Measurements from ENCODE around the gene SBF1.

Gene SBF1

DNA sequence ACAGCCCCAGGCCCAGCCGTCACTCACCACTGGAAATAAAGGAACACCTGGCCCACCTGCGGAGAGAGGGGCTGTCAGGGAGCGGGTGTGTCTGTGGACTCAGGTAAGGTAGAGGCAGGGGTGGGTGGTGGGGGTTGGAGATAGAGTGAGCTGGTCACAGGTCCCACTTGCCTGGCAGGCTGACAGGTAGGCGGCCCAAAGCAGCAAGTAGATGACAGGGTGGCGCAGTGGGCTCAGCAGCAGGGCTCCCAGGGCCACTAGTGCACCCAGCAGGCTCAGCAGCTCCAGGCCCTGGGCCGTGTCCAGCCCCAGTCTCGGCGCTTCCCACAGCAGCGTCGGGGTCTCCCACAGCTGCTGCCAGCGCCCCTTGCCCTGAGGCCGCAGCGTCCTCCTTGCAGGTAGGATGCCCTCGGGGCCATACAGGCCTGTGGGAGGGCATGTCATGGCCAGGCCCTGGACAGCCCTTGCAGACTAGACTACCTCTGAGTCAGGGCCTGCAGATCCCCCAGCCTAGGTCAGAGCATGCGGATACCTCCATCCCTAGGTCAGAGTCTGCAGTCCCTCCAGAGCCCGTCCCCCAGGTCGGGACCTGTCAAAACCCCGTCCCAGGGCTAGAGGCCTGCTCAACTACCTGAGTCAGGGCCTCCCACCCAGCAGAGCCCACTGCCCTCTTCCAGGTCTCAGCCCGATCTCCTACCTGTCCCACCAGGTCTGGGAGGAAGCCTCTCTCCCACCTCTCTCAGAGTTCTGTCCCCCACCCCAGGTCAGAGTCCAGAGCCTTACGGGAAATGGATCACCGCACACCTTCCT lies 32.0 kb upstream of the SBF1 start:
- no peak for FAIRE-seq

DNA sequence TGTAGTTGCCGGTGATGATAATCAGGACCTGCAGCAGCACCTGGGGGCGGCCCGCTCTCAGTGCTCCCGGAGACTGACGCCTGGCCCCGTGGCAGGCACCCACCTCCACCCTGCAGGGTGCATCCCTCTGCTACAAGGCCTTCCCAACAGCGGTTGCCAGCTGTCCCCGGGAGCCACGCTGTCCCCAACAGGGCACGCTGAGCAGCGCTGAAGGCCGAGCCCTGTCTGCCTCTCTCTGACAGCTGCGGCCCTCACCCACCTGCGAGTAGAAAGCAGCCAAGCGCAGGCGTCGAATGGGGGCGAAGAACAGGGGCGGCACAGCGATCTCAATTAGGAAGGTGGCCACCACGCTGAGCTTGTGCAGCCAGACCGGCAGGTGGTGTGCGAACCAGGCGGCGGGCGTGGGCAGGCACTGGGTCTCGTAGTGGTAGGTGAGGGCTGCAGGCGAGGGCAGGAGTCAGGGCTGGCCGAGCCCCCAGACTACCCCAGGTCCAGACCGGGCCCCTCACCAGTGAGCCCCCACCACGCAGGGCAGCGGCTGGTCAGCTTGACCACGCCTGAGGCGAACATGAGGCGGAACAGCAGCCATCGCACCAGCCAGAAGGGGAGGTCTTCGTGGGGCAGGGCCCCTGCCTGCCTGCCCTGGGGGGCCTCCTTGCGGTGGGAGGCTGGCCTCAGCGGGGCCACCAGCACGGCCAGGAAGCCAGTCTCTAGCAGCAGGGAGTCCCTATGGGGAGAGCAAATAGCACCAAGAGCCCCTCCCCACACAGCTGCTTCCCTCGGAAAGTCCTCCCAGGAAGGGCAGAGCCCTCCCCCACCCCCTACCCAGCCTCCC lies 31.2 kb upstream of the SBF1 start:
- no peak for FAIRE-seq

DNA sequence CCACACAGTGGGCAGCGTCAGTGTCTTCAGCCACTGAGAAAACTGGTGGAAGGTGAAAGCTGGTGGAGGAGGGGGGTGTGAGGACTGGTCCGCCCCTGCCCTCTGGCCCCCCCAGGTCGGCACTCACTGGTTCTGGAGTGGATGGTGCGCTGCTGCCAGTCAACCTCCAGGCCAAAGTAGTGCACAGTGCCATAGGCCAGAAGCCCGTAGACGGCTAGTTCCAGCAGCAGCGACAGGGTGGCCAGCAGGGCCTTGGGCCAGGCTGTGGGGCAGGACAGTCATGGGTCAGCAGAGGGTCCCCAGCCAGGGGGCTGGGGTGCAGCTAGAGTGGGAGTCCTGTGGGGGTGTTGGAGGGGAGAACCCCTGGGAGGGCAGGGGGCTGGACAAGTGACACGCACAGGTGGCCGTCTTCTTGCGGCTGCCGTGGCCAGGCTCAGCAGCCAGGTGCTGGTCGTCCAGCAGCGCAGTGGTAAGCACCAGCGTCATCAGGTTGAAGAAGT lies 30.5 kb upstream of the SBF1 start:
- no peak for FAIRE-seq

DNA sequence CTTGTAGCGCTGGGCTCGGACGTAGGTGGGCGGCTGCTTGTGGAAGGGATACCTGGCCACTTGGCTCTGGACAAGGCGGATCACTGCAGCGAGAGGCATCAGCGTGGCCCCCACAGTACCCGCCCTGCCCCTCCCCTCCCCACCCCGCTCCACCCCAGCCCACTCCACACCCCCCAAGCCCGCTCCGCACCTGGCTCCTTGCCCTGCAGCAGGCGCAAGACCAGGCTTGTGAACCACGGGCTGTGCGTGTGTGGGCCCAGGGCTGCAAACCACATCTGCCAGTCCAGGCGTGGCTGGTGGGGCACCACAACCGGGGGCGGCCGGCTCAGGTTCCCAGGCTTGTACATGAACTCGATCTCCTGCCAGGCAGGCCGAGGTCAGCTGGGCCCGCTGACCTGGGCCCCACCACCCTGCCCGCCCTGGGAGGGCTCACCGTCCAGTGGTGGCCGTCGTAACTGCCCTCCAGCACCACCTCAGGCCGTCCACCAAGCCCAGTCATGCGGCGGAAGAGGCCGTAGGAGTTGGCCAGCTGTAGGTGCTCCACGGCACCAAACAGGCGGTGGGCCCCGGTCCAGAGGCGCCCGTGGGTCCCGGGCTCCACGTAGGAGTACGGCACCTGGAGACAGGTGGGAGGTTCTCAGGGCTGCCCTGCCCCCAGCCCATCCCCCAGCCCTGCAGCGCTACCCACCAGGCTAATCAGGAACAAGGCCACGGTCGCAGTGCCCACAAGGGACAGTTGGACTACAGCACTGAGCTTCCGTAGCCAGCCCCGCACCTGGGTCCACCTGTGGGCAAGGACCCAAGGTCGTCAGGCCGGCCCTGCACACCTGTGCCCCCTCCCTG lies 29.8 kb upstream of the SBF1 start:
- no peak for FAIRE-seq

DNA sequence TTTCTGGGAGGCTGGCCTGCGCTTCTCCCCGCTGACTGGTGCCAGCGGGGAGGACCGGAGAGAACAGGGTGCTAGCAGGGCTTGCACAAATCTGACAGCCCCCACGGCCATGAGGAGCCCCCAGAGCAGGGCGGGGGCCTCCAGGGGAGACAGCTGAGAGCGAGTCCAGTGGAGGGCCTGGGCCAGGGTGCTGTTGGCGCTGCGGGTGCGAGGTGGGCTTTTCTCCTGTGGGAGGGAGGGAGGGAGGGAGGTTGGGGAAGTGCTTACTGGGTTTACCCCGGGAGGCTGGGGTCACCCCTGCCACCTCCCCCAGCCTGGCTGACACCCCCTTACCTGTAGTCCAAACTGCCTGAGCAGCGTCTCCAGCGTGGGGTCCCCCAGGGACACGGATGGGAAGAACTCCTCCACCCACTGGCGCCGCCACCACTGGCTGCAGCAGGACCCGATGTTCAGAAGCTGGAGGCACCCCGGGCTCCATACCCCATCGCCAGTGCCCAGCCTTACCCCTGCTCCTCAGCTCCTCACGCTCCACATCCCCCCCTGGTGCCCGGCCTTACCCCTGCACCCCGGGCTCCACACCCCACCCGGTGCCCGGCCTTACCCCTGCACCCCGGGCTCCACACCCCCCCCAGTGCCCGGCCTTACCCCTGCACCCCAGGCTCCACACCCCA lies 28.8 kb upstream of the SBF1 start:
- FAIRE-seq, result no peak

DNA sequence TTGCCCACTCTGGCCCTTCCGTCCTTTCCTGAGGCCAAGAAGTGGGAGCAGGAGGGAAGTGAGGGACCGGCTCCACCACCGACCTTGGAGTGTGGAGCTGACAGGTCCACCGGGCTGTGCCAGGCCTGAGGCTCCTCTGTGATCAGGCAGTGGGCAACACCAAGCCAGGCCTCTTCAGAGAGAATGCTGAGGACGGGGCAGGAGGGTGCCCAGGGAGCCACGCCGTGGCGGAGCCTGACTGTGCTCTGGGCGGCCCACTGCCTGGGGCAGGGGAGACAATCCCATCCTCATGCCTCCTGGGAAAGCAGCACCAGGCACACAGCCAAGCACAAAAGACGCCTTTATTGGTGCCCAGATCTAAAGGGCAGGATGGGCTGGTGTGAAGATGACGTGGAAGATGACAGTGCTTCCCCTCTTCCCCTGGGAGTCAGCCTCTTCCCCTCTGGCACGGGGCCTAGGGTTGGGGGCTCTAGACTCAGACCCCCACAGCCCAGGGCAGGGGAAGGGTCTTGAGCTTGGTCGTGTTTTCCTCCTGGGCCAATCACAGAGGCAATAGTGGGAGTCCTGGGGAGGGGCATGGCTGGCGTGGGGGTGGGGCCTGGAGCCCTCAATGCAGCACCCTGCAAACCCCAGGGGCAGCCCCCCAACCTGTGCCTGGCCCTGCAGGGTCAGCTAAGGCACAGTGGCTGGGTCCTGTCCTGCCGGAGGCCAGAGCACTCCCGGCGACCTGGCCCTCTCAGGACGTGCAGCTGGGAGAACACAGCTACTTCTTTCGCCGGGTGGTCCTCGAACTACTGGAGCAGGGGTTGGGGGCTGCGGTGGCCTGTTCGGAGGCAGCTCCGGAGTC lies 28.0 kb upstream of the SBF1 start:
- FAIRE-seq, result no peak

DNA sequence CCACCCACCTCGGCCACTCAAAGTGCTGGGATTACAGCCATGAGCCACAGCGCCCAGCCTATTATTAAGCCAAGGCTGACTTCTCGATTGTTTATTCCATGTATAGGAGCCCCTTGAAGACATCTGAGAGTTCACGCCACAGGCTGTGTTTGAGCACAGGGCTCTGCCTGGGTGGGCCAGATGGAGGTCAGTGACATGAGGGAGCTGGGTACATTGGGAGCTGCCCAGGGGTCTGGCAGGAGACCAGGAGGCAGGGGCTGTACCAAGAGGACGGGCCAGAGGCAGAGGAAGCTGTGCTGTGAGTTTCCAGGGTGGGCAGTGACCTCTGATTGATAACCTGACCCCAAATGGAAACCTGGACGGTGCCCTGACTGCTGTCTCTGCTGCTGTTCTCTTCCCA lies 27.3 kb upstream of the SBF1 start:
- no peak for FAIRE-seq

DNA sequence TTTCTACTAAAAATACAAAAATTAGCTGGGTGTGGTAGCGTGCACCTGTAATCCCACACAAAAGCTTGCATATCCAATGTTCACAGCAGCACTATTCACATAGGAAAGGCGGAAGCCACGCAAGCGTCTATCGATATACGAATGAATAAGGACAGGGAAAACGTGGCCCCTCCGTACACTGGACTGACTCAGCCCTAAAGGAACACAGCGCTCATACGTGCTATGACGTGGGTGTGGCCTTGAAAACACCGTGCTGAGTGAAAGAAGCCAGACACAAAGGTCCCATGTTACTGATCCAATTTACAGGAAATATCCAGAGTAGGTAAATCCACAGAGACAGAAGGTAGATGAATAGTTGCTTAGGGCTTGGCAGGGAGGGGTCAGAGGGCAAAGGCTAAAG lies 25.6 kb upstream of the SBF1 start:
- no peak for FAIRE-seq

DNA sequence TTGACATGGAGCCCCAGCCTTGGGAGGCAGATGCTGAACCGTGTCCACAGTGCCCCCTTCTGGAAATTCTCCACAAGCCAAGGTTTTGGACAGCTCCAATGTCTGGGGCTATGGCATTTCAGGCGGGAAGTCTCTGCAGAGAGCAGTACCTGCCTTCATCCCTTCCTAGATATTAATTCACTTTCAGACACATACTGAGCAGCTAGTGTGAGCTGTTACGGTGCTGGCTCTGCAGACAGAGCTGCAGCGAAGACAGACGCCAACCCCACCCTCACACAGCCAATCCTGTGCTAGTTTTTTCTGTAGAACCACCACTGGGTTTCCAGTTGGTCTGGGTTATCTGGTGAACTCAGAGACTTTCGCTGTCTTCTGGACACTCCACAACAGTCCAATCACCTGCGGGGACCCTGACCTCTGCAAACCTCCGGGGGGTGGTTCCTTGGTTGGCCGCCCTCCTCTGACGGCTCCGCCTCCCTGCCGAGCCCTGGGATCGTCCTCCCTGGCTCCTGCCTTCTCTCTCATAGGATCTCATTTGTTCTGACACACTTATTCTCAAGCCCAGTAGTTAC lies 23.6 kb upstream of the SBF1 start:
- peak; percentile 49 for FAIRE-seq

DNA sequence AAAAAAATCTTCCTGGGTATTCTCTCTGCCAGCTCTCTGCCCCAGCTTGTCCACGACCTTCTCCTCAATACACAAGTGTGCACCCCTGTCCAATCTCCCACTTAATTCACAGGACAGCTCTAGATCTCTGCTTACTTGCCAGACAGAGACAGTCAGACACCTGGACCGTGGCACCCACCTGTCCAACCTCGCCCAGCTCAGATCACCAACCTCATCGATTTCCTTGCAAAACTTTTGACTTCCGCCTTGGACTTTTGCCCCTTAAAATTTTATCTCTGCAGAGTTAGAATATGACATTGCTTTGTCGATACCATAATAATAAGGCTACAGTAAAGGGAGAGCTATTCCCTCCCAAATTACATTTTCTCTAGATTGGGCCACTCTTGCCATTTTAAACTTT lies 22.3 kb upstream of the SBF1 start:
- no peak for FAIRE-seq

DNA sequence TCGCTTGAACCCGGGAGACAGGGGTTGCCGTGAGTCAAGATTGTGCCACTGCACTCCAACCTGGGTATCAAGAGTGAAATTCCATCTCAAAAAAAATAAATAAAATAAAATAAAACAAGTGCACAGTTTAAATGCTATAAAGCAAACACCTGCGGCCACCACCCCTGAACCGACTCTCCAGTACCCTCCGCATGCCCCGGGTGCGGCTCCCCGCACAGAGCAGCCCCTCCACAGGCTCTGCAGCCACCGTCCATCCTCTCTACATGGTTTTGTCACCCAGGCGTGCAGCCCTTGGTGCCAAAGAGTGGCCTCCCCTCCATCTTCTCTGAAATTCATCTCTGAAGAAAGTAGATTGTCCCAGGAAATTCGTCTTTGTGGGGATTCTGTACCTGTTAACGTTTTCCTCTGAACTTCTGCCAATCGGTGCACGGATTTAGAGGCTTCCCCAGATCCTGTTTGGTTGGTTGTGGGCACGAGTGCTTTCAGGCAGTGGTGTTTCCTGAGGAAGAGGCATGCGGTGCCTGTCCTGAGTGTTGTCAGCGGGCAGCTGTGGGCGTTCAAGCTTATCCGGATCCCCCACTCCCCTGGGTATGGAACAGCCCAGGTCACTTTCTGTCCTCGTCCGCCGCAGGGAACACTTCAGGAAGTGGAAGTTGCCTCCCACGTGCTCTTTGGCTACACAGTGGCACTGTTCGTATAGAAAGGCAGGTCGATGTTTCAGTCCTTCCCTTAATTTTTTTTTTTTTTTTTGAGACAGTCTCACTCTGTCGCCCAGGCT lies 15.9 kb upstream of the SBF1 start:
- no peak for FAIRE-seq

DNA sequence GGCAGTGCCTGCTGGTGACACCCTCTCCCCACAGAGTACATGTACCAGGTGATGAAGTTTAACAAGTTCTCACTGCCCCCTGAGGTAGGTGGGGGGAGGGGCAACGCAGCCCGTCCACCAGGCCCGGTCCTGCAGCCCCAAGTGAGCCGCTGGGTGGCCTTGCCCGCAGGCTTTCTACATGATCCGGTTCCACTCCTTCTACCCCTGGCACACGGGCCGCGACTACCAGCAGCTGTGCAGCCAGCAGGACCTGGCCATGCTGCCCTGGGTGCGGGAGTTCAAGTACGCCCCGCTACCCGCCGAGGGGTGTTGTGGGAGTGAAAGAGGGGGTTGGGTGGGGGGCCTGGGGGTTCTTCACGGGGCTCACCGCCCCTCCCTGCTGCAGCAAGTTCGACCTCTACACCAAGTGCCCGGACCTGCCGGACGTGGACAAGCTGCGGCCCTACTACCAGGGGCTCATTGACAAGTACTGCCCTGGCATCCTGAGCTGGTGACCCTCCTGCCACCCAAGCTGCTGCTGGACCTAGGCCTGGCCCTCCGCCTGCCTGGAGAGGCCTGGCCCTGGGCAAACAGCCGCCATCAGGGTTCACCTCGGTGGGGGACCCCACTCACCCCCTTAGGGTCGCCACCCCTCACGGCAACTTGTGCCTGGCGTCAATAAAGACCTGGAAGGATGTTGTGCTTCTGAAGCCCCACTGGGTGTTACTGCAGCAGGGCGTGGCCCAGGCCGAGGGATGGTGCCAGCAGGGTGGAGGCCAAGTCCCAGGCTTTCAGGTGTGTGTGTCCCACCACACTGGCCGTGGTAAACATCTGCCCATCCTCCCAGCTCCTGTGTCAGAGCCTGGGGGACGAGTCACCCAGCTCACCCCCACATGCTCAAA lies 14.8 kb upstream of the SBF1 start:
- no peak for FAIRE-seq

DNA sequence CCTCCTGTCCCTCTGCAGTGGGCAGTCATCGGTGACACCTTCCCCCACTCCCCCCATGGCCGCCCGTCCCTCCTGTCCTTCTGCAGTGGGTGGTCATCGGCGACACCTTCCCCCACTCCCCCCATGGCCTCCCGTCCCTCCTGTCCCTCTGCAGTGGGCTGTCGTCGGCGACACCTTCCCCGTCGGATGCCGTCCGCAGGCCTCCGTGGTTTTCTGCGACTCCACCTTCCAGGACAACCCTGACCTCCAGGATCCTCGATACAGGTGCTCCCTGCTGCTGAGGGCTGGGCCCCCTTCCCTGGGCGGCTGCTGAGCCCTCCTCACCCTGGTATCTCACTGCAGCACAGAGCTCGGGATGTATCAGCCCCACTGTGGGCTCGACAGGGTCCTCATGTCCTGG lies 14.1 kb upstream of the SBF1 start:
- no peak for FAIRE-seq

DNA sequence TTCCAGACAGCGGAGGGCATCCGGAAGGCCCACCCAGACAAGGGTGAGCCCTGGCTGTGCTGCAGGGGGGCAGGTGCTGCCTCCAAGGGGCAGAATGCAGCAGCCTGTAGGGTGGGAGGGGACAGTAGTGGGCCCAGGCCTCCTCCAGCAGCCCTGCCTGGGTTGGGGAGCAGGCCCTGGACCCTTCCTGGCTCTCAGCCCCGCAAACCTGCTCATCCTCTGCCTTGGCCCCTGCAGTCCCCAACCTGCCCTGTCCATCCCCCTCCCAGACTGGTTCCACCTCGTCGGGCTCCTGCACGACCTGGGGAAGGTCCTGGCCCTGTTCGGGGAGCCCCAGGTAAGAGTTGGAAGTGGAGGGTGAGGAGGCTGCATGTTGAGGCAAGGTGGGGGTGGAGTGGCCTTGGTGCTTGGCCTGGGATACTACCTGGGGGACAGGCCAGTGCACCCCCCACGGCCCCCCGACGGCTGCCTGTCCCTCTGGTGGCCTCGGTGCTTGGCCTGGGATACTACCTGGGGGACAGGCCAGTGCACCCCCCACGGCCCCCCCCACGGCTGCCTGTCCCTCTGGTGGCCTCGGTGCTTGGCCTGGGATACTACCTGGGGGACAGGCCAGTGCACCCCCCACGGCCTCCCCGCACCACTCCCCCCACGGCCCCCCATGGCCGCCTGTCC lies 13.3 kb upstream of the SBF1 start:
- no peak for FAIRE-seq

DNA sequence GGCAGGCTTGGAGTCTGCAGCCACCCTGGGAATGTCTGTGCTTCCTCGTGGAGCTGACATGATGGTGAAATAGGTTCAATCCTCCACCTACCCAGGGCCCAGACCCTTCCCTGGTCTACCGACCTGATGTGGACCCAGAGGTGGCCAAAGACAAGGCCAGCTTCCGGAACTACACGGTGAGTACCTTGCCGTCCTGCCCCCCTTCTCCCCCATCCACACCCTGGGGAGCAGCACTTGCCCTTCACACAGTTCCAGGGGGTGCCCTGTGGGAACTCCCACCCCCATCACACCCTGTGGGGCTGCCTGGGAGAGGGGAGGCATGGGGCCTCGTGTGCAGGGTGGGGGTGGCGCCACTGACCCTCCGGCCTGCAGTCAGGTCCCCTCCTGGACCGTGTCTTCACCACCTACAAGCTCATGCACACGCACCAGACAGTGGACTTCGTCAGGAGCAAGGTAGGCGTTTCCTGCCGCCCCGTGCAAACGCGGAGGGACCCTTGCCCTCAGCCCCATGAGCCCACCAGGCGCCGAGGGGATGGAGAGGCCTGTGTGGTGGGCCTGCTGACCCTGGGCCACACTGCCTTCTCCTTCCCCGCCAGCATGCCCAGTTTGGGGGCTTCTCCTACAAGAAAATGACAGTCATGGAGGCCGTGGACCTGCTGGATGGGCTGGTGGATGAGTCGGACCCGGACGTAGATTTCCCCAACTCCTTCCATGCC lies 12.6 kb upstream of the SBF1 start:
- FAIRE-seq, result no peak

DNA sequence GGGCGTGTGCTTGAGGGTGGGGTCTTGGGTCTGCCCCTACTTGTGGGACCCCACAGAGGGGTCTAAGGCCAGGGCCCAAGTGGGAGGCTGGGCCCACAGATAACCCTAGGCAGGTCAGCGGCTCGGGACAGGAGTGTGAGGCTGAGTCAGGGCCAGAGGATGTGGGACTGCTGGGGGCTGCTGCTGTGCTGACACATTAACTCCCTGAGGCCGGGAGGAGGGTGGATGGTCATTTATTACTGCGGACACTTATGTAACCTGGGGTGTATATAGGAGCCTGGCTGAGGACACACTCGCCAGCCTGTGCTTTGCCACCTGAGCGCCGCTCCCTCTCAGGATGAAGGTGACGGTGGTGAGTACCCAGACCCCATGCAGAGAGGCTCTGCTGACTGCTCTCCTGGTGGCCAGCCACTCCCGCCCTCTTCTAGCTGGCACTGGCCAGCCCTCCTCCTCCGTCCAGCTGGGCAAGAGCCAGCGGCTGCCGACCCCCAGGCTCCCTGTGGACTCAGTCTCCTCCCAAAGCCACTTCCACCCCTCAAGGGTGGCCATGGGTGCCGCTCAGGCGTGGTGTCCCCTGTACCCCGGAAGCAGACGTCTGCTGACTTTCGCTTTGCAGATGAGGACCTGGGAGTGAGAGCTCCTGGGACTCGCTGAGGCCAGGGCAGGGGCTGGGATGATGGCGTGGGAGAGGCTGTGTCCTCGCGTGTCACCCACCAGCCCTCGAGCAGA lies 11.9 kb upstream of the SBF1 start, which contains the start of gene MIOX:
TSS of gene MIOX (plus strand) at position 299 of the 729 bp plus-strand sequence. CDS start at position 338, 39 bp downstream.
- FAIRE-seq, result no peak

All from islet of Langerhans (tissue), 1 donor.